Right kidney (tissue), 9 donors: ENCODE data around the gene NEUROG2.
"Not testable (repeated sequence)": the region's sequence is repeated elsewhere in the genome, so short reads cannot be mapped to it uniquely, and the experiment has no call there.

Experiments
- DNase-seq: peaks from one replicate; pipeline ENCODE4 v3.0.0-alpha.2; 2016
- long read RNA-seq, 8 donors: transcript quantifications; one replicate each; lab custom pipeline, GENCODE V29; 2026

The NEUROG2 gene
- long read RNA-seq, donor 1: 0 reads
- long read RNA-seq, donor 2: 0 reads
- long read RNA-seq, donor 3: 0 reads
- long read RNA-seq, donor 4: 0 reads
- long read RNA-seq, donor 5: 0 reads
- long read RNA-seq, donor 6: 0 reads
- long read RNA-seq, donor 7: 0 reads
- long read RNA-seq, donor 8: 0 reads

DNA sequence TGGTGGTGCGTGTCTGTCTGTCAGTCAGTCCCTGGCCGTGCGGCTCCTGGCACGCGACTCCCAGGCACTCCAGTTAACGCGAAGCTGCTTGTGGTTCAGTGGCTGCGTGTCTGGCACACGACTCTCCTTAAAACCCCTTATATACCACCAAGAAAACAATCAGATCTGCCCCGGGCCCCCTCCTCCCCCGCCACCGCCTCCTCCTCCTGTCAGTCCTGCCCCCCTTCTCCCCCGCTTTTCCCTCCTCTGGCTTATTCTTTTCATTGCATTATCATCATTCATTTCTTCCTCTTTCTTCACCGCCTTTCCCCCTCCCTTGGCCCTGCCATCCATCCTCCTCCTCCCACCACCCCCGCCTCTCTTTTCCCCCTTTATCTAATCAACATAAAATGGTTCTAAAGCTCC is at the start of gene NEUROG2:
NEUROG2 (minus strand) TSS at position 115 of the 405 bp plus-strand sequence. CDS start 705 bp downstream, outside the sequence.
- no peak for DNase-seq

DNA sequence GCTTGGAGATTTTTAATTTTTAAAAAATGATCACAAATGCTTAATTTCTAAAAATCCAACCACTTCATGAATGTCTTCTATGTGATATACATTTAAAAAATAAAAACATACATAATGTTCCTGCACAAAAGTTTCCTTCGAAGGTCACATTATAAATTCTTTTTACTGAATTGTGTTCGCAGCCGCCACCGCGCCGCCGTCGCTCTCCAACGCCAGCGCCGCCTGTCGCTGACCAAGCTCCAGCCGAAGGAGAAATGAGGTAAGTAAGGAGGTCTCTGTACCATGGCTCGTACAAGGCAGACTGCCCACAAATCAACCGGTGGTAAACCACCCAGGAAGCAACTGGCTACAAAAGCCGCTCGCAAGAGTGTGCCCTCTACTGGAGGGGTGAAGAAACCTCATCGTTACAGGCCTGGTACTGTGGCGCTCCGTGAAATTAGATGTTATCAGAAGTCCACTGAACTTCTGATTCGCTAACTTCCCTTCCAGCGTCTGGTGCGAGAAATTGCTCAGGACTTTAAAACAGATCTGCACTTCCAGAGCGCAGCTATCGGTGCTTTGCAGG is 48.8 kb upstream of the NEUROG2 start:
- no peak for DNase-seq

DNA sequence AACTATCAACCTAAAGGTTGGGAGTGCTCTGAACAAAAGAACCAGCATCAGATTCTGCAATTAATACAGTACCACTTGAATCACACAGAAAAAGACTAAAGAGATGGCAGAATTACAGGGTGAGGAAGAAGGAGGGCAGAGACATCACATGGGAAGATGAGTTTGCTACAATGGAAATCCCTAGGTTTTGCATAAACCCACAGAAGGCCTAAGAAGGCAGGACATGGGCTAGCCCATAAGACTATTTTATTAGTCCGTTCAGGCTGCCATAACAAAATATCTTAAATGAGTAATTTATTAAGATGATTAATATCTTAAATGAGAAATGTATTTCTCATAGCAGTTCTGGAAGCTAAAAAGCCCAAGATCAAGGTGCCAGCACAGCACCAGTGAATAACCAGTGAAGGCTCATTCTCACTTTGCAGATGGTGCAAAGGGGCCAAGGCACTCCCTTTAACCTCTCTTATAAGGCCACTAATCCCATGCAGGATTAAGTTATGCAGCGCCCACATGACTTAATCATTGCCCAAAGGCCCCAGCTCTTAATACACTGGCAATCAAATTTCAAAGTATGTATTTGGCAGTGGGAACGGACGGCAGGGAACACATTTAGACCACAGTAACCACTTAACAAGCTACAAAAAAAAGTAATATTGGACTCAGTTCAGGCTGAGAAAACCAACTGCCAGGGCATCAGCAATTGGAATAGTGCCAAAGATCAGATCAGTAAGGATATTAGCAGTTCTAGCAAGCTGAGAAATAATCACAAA is 47.6 kb upstream of the NEUROG2 start:
- DNase-seq: no peak

DNA sequence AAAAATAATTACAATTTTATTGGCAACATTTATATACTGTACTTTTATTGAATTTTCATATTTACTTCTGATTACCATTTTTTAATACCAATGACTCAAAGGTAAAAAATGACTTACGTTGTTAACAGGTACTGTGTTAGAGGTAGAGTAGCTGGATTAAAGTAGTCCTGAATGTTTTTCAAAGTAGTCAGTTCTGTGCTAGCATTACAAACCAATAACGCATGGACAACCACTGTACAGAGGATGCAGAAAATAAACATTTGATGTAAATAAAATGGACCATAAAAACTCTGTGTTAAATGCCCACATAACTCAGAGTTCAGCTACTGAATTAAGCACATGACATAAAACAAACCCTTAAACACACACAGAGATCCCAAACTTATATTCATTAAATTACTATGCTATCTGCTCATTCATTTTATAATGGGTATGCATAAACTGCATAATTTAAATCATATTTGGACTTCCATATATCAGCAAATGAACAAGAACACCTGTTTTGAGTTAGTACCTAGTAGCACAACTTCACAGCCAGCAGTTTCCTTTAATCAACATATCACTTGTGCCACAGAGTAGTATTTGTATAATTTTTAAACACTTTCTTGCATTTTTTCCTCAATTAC is 46.4 kb upstream of the NEUROG2 start:
- no peak for DNase-seq

DNA sequence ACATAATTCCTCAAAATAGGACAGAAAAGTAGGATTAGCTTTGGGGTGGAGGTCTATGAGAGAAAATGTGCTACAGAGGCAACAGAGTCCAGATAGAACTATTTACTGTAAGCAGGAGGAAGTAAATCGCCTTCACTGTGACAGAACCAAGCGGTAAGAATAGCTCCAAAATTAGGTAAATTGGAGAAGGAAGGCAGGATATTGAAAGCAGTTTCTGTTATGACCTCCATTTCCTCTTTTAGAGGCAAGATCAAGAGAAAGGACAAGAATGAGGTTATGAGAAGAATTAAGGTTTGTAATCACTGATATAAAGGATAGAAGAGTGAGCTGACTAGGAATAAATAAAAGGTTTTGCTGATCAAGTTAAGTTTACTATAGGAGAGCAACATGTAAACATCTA is 44.1 kb upstream of the NEUROG2 start:
- DNase-seq: no peak

DNA sequence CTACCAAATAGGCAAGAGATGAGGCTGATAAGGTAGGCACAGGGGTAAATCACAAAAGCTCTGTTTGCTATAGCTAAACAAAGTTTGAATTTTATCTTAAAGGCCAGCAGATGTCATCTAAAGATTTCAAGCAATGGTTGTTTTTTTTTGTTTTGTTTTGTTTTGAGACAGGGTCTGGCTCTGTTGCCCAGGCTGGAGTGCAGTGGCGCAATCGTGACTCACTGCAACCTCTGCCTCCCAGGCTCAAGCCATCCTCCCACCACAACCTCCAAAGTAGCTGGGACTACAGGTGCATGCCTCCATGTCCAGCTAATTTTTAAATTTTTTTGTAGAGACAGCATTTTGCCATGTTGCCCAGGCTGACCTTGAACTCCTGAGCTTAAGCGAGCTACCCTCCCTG is 43.1 kb upstream of the NEUROG2 start:
- no peak for DNase-seq

DNA sequence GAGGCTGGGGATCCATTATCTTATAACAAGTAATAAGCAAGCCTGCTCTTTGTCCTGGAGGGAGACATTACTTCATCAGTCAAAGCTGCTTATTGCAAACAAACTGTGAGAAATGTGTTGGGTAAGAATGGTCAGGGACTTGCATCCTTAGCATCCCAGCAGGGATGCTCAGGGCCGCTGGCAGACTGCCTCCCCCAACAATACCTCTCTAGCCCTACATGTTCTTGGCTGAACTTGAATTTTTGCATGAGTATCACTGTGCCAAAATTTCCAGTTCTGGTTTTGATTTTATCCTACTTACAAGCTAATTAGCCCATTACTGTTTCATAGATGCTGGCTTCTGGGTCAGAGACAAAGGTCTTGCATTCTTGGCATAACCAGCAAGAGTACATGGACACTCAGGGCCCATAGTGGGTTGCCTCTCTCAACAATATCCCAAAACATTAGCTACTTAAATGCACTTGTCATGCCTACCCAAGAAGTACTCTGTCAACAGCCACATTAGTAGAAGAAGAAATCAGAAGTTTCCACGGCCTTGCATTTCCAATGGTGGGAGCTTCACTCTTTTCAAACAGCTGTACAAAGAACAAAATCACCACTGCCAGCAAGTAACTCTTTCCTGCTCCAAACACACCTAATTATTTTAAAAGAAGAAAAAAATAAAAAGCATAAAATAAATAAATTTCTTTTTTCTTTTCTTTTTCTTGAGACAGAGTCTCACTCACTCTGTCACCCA is 41.9 kb upstream of the NEUROG2 start:
- DNase-seq: no peak

DNA sequence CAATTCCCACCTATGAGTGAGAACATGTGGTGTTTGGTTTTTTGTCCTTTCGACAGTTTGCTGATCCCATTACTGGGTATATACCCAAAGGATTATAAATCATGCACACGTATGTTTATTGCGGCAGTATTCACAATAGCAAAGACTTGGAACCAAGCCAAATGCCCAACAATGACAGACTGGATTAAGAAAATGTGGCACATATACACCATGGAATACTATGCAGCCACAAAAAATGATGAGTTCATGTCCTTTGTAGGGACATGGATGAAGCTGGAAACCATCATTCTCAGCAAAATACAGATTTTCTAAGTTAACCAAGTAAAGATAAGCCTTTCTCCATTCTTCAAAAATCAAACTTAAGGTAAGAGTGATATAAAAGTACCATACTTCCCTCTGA is 38.3 kb upstream of the NEUROG2 start:
- DNase-seq: not testable (repeated sequence)

DNA sequence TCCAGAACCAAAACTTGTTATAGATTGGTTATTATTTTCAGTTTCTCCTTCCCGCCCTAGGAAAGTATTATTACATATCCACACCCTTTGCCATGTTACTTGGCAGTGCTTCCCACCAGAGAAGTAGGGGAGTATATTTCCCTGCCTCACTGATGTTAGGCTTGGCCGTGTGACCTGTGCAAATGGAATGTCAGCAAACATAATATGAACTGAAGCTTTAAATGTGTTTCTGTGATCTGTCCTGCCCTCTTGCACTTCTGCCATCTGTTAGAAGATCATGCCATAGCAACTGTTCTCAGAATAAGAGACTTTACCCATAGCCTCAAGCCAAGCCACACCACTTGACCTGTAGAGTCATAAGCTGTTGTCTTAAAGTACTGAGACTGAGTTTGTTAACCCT is 36.7 kb upstream of the NEUROG2 start:
- no peak for DNase-seq

DNA sequence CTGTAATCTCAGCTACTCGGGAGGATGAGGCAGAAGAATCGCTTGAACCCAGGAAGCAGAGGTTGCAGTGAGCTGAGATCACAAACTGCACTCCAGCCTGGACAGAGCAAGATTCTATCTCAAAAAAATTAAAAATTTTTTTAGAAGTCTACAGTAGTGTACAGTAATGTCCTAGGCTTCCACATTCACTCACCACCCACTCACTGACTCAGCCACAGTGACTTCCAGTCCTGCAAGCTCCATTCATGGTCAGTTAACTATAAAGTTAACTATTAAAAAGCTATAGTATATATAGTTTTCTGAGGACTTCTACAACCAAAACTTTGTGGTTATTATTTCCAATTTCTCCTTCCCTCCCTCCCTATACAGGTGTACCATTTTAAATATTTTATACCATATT is 34.7 kb upstream of the NEUROG2 start:
- no peak for DNase-seq

DNA sequence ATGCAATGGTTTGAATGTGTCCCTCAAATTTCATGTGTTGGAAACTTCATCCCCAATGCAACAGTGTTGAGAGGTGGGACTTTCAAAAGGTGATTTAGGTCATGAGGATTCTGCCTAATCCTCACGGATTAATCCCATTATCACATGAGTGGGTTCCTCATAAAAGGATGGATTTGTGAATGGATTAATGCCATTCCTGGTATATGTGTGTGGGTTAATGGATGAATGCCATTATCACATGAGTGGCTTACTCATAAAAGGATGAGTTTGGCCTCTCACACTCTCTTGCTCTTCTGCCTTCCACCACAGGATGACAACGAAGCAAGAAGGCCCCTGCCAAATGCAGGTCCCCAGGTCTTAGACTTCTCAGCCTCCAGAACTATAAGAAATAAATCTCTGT is 30.5 kb upstream of the NEUROG2 start:
- no peak for DNase-seq

DNA sequence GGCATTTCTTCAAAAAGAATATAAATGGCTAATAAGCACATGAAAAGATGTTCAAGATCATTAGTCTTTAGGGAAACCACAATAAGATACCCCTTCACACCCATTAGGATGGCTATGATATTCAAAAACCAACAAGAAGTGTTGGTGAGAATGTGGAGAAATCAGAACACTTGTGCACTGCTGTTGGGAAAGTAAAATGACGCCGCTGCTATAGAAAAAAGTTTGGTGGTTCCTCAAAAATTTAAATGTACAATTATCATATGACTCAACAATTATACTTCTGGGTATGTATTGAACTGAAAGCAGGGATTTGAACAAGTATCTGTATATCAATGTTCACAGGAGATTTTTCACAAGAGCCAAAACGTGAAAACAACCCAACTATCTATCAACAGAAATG is 29.4 kb upstream of the NEUROG2 start:
- no peak for DNase-seq

DNA sequence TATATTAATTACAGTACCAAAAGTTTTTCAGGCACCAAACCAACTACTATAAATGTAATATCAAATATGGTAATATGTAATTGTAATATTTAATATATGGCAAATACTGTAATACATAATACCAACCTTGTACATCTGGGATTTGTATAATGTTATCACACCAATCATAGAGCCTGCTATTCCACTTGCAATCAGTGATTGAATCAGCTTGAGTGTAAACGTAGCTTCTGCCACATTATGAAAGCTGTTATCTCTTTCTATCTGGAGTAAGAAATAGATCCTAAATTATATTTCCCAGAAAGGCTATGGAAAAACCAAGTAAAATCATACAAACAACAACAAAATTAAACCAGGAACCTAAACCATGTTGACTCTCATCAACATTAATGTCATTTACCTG is 24.7 kb upstream of the NEUROG2 start:
- DNase-seq: no peak

DNA sequence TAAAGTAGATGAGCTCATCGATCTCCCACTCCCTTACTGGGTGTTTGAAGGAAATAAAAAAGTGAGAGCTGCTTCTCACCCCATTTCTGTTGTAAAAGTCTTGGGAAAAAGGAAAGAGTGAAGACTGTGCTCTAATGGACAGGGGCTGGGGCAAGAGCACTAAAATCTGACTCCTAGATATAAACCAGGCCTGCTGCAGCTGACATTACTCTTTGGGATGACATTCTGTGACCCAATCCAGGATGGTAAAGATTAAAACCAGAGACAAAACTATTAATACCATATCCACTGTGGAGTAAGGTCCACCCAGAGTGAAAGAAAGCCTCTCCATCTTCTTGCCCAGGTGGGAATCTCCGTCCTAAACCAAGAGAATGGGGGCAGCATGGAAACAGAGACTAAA is 20.1 kb upstream of the NEUROG2 start:
- DNase-seq: no peak

DNA sequence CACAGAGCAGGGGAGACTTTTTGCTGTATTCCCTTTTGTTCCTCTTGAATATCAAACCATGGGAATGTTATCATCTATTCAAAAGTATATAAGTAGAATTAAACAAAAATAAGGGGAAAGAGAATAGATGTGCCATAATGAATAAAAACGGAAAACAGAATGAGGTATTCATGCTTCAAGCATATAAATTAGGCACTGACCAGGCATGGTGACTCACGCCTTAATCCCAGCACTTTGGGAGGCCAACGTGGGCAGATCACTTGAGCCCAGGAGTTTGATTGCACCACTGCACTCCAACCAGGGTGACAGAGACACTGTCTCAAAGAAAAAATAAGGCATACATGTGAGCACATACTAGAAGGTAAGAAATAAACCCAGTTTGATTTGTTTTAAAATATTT is 16.3 kb upstream of the NEUROG2 start:
- DNase-seq: no peak

DNA sequence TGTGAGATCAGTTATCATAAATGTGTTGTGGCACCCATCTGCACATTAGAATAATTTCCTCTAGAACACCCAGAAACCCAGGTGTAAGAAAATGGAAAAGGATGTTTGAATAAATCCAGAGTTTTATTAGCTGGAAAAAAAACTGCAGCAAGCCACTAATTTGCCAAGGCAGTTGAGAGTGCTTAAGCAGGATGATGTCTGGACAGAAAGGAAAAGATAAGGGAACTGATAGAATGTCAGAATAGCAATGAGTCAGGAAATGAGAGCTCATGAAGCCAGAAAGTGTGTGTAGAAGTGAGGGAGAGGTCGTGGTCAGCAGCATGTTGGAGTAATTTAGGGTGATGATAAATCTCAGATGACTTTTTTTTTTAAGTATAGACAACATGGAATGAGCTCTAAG is 15.2 kb upstream of the NEUROG2 start:
- DNase-seq: no peak

DNA sequence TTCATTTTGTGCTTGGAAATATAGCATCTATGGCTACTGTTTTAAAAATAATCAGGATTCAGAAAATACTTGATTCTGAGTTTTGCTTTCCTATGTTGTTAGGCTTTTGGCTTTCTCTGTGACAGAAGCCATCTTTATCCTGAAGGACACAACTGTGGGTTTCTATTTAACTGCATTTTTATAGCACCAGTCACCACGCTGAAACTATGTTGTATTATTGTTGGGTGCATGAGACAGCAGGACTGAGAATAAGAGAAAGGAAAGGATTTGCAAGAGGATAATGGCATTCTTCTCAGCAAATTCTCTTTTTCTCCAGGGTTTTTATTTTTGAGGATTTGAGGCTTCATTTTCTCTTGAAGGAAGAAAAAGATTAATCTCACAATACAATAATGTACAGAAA is 10.1 kb upstream of the NEUROG2 start:
- DNase-seq: no peak

DNA sequence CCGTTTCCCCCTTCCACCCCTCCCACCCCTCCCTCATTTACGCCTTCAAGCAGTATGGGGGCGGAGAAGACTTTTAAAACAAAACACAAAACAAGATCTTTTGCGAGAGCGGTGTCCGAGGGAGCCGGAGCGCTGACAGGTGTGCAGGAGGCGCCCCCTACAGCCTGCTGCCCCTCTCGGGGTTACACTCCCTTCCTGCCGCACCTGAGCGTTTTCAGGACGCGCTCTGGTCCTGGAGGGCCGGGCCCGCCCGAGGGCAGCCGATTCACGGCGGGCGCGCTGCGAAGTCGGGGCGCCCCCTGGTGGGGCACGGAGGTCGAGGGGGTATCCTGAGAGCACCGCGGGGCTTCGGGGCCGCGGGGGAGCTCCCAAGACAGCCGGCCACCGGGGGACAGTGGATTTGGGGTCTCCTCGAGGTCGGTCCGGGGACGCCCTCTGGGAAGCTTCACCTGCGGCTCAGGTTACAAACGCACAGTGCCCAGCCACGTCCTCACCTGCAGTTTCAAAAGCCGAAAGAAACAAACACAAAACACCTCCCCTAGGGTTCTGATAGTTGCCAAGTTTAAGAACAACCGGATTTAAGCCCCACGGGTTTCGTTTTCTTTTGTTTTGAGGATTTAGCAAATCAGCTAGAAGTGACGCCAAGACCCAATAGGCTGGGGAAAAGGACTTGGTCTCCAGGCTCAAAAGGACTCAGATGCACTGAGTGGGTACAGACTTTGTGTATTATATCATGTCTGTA is 8.0 kb upstream of the NEUROG2 start:
- DNase-seq: peak; percentile 72

DNA sequence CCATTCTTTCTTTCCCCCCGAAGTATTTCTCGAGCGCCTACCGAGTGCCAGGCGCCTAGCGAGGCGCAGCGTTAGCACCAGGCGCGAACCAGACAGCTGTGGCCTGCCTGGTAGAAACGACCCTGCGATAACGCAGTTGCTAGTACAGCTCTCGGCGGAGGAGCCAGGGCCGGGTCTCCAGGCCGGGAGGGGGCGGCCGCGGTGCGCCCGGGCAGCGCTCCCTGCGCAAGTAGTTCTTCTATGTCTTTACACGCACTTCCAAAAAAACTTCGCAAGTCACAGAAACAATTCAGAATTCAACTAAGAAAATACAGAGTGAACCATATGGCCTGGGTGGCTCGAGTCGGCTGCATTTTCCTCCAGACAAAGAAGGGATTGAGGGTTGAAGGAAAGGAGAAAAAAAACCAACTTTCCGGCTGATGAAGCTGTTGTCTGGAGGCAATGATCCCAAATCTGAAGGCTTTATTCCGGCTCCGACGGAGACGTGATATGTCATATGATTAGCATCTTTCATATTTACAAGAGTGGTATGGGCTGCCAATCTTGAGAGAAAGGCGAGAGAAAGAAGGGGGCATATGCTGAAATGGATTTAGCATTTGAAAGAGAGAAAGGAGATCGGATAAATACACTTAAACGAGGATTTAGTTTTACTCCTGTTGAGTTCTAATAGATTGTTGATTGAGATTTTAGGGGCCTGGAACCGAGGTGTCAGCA is 7.2 kb upstream of the NEUROG2 start:
- DNase-seq: peak; percentile 69

DNA sequence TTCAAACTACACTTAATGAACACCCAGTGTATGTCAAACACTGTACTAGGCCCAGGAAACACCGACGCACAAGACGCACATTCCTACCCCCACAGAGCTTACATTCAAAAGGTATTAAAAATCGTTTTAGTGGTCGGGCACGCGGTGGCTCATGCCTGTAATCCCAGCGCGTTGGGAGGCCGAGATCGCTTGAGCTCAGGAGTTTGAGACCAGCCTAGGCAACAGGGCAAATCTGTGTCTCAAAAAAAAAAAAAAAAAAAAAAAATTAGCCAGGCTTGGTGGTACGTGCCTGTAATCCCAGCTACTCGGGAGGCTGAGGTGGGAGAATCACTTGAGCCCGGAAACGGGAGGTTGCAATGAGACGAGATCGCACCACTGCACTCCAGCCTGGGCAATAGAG is 6.5 kb upstream of the NEUROG2 start:
- peak; percentile 10 for DNase-seq
